Ovary (tissue), 3 donors: ENCODE measurements around the gene IVD.

Experiments used
- POLR2A ChIP-seq: fragments of 450-650 bp; IDR thresholded peaks from one replicate; pipeline ENCODE4 v1.6.1; 2017; ENCODE audit warnings: antibody characterized with exemption, mild to moderate bottlenecking, moderate library complexity
- TF ChIP-seq, protein P1 (sequence below), 3 donors: fragments of 450-650 bp in 2 of 3; fragments of 200-600 bp in 1 of 3; IDR thresholded peaks; one replicate each; pipeline versions ENCODE4 v1.5.1 to v1.8.0; 2016 to 2022; ENCODE audit warnings: antibody characterized with exemption in 3 of 3, mild to moderate bottlenecking in 1 of 3
- donor health status: DM: no; HTN: no; CAD: no.

- TF ChIP-seq, protein P1, sequence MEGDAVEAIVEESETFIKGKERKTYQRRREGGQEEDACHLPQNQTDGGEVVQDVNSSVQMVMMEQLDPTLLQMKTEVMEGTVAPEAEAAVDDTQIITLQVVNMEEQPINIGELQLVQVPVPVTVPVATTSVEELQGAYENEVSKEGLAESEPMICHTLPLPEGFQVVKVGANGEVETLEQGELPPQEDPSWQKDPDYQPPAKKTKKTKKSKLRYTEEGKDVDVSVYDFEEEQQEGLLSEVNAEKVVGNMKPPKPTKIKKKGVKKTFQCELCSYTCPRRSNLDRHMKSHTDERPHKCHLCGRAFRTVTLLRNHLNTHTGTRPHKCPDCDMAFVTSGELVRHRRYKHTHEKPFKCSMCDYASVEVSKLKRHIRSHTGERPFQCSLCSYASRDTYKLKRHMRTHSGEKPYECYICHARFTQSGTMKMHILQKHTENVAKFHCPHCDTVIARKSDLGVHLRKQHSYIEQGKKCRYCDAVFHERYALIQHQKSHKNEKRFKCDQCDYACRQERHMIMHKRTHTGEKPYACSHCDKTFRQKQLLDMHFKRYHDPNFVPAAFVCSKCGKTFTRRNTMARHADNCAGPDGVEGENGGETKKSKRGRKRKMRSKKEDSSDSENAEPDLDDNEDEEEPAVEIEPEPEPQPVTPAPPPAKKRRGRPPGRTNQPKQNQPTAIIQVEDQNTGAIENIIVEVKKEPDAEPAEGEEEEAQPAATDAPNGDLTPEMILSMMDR (IDR thresholded peaks at IDR 0.05): no peak
- TF ChIP-seq POLR2A: no peak
Measured at GRCh38 chr15:40460404-40460803, 54.8 kb downstream of the IVD start.
